OCI-LY7 (cell line): ENCODE measurements around the gene PCCA.

Source experiments
- EZH2phosphoT487 ChIP-seq: fragments of 200-600 bp; sonication (generic); IDR thresholded peaks from 2 replicates; pipeline ENCODE4 v1.6.1; 2018; ENCODE audit warnings: low read depth, borderline replicate concordance, mild to moderate bottlenecking, mixed run types, antibody characterized with exemption, low read length, moderate library complexity, mixed read lengths
- TF ChIP-seq, protein P1 (sequence below): fragments of 200-600 bp; sonication (generic); conservative IDR thresholded peaks from 2 replicates; pipeline ENCODE4 v1.5.1; 2014; ENCODE audit warnings: mild to moderate bottlenecking, antibody characterized with exemption, low read length, moderate library complexity, mixed read lengths

DNA sequence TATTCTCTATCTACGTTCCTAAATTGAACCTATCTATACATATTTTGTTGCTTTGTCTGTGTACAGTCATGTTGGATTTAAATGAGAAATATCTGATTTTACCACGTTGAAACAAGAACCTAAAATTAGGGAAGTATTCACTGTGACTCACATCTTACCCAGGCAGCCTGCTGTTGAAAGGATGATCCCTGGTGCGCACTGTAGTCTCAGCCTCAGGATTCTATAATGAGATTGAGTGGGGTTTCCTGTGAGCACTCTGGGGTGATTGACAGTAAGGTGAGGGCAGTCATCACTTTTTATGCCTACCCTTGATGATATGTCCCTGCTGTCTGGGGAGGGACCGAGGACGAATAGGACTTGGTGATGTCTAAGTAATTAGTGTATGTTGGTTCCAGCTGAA is 35.4 kb downstream of the PCCA start:
- TF ChIP-seq, protein P1, sequence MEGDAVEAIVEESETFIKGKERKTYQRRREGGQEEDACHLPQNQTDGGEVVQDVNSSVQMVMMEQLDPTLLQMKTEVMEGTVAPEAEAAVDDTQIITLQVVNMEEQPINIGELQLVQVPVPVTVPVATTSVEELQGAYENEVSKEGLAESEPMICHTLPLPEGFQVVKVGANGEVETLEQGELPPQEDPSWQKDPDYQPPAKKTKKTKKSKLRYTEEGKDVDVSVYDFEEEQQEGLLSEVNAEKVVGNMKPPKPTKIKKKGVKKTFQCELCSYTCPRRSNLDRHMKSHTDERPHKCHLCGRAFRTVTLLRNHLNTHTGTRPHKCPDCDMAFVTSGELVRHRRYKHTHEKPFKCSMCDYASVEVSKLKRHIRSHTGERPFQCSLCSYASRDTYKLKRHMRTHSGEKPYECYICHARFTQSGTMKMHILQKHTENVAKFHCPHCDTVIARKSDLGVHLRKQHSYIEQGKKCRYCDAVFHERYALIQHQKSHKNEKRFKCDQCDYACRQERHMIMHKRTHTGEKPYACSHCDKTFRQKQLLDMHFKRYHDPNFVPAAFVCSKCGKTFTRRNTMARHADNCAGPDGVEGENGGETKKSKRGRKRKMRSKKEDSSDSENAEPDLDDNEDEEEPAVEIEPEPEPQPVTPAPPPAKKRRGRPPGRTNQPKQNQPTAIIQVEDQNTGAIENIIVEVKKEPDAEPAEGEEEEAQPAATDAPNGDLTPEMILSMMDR, result no peak
- no peak for TF ChIP-seq EZH2phosphoT487
